Colonic mucosa (tissue), 4 donors: Measurements from ENCODE around the gene NMRAL1. TPM values are rescaled to one million over a fixed set of nuclear protein-coding genes. Genes with fewer than 3 reads are reported as not detected.
A peak's percentile ranks its signal among the peaks of the same experiment; 100 is the strongest.

Experiments used
- DNase-seq: peaks from one replicate; pipeline ENCODE4 v3.0.0-alpha.2; 2020
- H3K27ac ChIP-seq: fragments of 200-600 bp; one replicate; pipeline ENCODE4 v1.8.0; 2021
- H3K27me3 ChIP-seq: fragments of 200-600 bp; one replicate; pipeline ENCODE4 v1.8.0; 2021
- H3K36me3 ChIP-seq: fragments of 200-600 bp; one replicate; pipeline ENCODE4 v1.8.0; 2021
- H3K4me1 ChIP-seq: fragments of 200-600 bp; one replicate; pipeline ENCODE4 v1.8.0; 2021; ENCODE audit warnings: mild to moderate bottlenecking
- H3K4me3 ChIP-seq: fragments of 200-600 bp; one replicate; pipeline ENCODE4 v1.8.0; 2021
- H3K9ac ChIP-seq, 2 donors: one replicate each; pipeline ENCODE4 v1.7.0; 2013; ENCODE audit warnings: control low read depth in 2 of 2, low read depth in 2 of 2, low read length in 2 of 2
- H3K9me3 ChIP-seq: fragments of 200-600 bp; one replicate; pipeline ENCODE4 v1.8.0; 2021
- intact Hi-C: fragments of 100-400 bp; cut with DNase I; formaldehyde crosslinking; loops from one replicate; pipeline ENCODE4 v1.14.1; 2022
- total RNA-seq, 2 donors: library from RNA; stranded (reverse); fragmentation: NEBNext Ultra II Directional in 1 of 2; extraction: Animal tissue kit (Norgen Biotek cat#: 25700) in 1 of 2; gene quantifications; one replicate each; pipeline ENCODE4 v1.2.1, GENCODE V29; 2021
- TF ChIP-seq, protein P1 (sequence below): fragments of 200-600 bp; IDR thresholded peaks from one replicate; pipeline ENCODE4 v1.8.0; 2022; ENCODE audit warnings: antibody characterized with exemption, mild to moderate bottlenecking
- donor health status: healthy.
- donor health status: DM: no; HTN: no; CAD: no.
- donor health status: DM: no; HTN: no; CAD: no.

The NMRAL1 gene
- total RNA-seq, 2 donors from 2014 or later: 25.8 to 40.2 TPM

DNA sequence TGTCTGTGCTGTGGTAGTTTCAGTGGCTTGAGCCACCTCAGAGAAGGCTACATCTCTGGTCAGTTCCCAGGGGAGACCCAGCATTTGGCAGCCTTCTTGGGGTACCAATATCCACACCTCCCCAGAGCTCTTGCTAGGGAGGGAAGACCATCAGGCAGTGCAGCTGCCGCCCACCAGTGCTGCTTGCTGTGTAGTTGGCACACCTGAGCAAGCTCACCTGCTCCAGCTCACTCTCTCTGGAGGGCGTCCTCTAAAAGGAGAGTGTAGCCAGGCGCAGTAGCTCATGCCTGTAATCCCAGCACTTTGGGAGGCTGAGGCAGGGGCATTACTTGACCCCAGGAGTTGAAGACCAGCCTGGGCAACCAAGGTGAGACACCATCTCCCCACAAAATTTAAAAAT, 34.4 kb upstream of the NMRAL1 start:
- H3K27ac ChIP-seq: no peak overlapping the region
- no peak overlapping the region for H3K4me3 ChIP-seq
- intact Hi-C loops: no loop called here
- DNase-seq: no peak
- H3K36me3 ChIP-seq: peaks cover 6% of the 10 kb centered on the region
- TF ChIP-seq, protein P1, sequence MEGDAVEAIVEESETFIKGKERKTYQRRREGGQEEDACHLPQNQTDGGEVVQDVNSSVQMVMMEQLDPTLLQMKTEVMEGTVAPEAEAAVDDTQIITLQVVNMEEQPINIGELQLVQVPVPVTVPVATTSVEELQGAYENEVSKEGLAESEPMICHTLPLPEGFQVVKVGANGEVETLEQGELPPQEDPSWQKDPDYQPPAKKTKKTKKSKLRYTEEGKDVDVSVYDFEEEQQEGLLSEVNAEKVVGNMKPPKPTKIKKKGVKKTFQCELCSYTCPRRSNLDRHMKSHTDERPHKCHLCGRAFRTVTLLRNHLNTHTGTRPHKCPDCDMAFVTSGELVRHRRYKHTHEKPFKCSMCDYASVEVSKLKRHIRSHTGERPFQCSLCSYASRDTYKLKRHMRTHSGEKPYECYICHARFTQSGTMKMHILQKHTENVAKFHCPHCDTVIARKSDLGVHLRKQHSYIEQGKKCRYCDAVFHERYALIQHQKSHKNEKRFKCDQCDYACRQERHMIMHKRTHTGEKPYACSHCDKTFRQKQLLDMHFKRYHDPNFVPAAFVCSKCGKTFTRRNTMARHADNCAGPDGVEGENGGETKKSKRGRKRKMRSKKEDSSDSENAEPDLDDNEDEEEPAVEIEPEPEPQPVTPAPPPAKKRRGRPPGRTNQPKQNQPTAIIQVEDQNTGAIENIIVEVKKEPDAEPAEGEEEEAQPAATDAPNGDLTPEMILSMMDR: no peak
- no peak overlapping the region for H3K9ac ChIP-seq
- peaks cover 8% of the 10 kb centered on the region for H3K4me1 ChIP-seq
- H3K9me3 ChIP-seq: no peaks in the 10 kb centered on the region
- no peaks in the 10 kb centered on the region for H3K27me3 ChIP-seq

DNA sequence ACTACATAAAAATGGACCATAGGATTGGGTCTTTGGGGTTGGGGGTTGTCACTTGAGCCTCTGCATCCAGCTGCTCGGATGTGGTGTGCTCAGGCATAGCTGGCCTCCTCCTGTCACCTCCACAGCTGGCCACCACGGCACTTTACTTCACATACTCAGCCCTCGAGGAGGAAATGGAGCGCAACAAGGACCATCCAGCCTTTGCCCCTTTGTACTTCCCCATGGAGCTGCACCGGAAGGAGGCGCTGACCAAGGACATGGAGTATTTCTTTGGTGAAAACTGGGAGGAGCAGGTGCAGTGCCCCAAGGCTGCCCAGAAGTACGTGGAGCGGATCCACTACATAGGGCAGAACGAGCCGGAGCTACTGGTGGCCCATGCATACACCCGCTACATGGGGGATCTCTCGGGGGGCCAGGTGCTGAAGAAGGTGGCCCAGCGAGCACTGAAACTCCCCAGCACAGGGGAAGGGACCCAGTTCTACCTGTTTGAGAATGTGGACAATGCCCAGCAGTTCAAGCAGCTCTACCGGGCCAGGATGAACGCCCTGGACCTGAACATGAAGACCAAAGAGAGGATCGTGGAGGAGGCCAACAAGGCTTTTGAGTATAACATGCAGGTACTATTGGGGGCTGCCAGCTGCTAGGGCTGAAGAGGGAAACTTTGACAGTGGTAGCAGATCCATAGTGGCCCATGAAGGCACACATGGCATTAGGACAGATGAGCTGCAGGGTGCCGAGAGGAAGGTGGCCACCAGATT, 33.3 kb upstream of the NMRAL1 start:
- intact Hi-C loops: loop anchor here (2.0 kb wide), 1 partner anchor 41 kb away; no protein-coding TSS in a partner anchor
- DNase-seq: no peak
- H3K4me3 ChIP-seq: no peak overlapping the region
- H3K4me1 ChIP-seq: peaks cover 8% of the 10 kb centered on the region
- no peak overlapping the region for H3K9ac ChIP-seq
- no peaks in the 10 kb centered on the region for H3K9me3 ChIP-seq
- peaks cover 6% of the 10 kb centered on the region for H3K36me3 ChIP-seq
- TF ChIP-seq, protein P1: no peak
- no peak overlapping the region for H3K27ac ChIP-seq
- no peaks in the 10 kb centered on the region for H3K27me3 ChIP-seq

DNA sequence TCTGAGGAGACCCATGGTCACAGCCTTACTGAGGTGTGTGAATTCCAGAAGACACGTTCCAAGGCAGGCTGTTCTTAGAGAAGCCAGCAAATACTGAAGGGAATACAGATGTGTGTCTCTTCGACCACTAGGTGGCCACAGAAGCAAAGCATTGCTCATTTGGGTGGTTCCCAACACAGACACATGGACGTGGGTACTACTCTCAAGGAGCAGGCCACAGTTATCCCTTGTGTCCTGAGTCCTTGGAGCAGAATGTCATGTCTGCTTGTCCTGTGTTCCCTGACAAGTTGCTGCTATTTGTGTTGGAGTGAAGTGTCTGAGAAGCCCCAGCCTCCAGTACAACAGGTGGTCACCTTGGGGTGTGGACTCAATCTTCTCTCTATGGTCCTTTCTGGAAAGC, 32.0 kb upstream of the NMRAL1 start:
- Histone ChIP-seq H3K27ac (no peak overlapping the region), H3K9ac (no peak overlapping the region), H3K27me3 (no peaks in the 10 kb centered on the region), H3K9me3 (no peaks in the 10 kb centered on the region), H3K4me3 (no peak overlapping the region), H3K4me1 (peaks cover 5% of the 10 kb centered on the region), H3K36me3 (peaks cover 6% of the 10 kb centered on the region)
- TF ChIP-seq, protein P1: peak; percentile 73
- intact Hi-C loops: loop anchor here (2.0 kb wide), 1 partner anchor 42 kb away; no protein-coding TSS in a partner anchor
- peak; percentile 66 for DNase-seq

DNA sequence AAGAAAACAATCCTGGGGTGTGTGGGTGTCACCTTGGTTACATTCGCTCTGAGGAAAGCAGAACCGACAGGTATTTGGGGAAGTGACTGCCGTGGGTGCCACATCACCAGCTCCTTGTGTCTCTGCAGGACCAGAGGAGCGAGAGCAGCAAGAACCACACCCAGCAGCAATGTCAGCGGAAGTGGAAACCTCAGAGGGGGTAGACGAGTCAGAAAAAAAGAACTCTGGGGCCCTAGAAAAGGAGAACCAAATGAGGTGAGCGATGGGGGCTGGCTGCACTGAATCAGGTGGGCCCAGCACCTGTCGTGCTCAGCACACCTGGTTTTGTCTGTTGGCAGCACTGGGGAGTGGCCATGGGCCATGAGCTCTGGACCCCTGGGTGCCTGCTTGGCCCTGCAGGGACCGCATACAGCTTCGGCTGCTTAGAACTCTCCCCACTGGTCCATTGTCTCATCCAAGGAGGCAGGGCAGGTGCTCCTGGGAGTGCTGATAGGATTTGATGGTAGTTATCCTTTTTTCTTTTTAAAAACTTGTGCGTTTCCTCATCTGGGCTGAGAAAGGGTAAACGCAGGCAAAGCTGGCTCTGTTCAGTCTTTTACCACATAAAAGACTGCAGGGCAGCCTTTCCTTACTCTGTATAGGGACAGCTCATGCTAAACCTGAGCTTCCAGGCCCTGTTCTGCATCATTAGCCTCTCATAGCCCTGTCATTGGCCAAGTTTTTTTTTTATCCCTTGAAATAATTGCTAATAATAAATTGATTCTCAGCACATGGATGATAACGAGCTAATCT, 31.1 kb upstream of the NMRAL1 start:
- peaks cover 6% of the 10 kb centered on the region for H3K36me3 ChIP-seq
- no peak overlapping the region for H3K4me3 ChIP-seq
- peaks cover 3% of the 10 kb centered on the region for H3K4me1 ChIP-seq

DNA sequence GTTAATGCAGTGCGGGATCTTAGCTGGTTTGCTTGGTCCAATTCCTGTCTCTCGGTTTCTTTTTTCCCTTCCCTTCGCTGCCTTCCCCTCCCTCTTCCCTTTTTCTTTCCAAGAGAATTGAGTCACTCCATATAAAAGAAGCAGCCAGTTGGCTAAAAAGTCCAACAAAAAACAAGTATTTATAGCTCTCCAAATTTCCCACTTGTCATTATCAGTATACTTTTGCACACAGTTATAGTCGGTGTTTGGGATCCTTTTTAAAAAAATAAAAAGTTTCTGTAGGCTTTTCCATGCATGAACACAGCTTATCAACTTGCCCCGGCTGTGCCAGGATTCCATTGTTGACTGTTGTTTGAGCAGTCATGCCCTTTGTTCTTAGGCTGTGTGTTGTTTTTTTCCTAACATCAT, 26.6 kb upstream of the NMRAL1 start:
- H3K36me3 ChIP-seq: no peaks in the 10 kb centered on the region
- peaks cover 6% of the 10 kb centered on the region for H3K4me1 ChIP-seq
- H3K27ac ChIP-seq: peak overlapping the region; percentile 14
- no peak overlapping the region for H3K9ac ChIP-seq
- no peak overlapping the region for H3K4me3 ChIP-seq
- no peaks in the 10 kb centered on the region for H3K27me3 ChIP-seq
- TF ChIP-seq, protein P1: no peak
- DNase-seq: no peak
- intact Hi-C loops: no loop called here
- H3K9me3 ChIP-seq: no peaks in the 10 kb centered on the region

More for the DNA sequence above, 31.1 kb upstream of the NMRAL1 start:
- intact Hi-C loops: loop anchor here (2.0 kb wide), 1 partner anchor 43 kb away; no protein-coding TSS in a partner anchor
- DNase-seq: no peak
- Histone ChIP-seq H3K9me3 (no peaks in the 10 kb centered on the region), H3K27me3 (no peaks in the 10 kb centered on the region), H3K27ac (peak overlapping the region; percentile 7), H3K9ac (no peak overlapping the region)
- TF ChIP-seq, protein P1: no peak
